ENCODE data around the gene SERPINA4. TPM values are rescaled to one million over a fixed set of nuclear protein-coding genes. Genes with fewer than 3 reads are reported as not detected.

The SERPINA4 gene
- total and polyA plus RNA-seq, 9 of the 15 experiments (the other 6 are each of a cell fraction or from before 2014, with no cell fraction given): not detected

DNA sequence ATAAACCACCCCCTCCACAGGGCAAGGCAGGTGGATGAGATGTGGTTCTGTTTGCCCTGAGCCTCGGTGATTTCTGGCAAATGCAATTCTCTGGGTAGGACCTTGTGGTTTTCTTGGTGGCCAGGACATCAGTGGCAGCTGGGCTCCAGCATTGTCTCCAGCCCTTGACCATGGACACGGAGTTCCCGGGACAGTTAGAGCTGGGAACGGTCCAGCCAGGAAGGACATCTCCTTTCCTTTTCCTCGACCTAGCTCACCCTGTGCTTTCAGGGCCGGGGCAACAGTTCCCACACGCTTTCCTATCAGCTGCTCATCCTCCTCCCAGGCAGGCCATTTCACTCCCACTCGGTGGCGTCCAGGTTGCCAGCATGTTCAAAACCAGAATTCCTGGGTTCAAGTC is 9.2 kb downstream of the SERPINA4 start:
- H3K79me2 ChIP-seq (ENCODE audit: control insufficient read depth, insufficient read depth, low read length): no peaks in the 10 kb centered on the region
- no peak overlapping the region for H2AFZ ChIP-seq (ENCODE audit: low read depth, low read length)
- ChIA-PET POLR2A (no interaction called here), CTCF (ENCODE audit: low intra/inter-chr PET ratio) (no interaction called here)
- no peaks in the 10 kb centered on the region for H3K36me3 ChIP-seq (ENCODE audit: control insufficient read depth, insufficient read depth, low read length)
- intact Hi-C loops (cut with micrococcal nuclease) (no loop called here), in situ Hi-C loops (cut with MboI) (no loop called here)
- no peak overlapping the region for H3K9ac ChIP-seq (ENCODE audit: insufficient read depth in 1 of 2, low read depth in 2 of 2, low read length in 2 of 2)
- no peaks in the 10 kb centered on the region for H3K27me3 ChIP-seq (ENCODE audit: control insufficient read depth in 2 of 2, insufficient read depth in 2 of 2, low read length in 2 of 2)
- no peak overlapping the region for H3K4me3 ChIP-seq
- no peaks in the 10 kb centered on the region for H3K9me3 ChIP-seq (replicated peaks; ENCODE audit: control insufficient read depth, insufficient read depth, low read depth, low read length)
- no peak overlapping the region for H3K27ac ChIP-seq (ENCODE audit: extremely low read depth, low read depth, low read length)
- BruUV-seq (replicated peaks): no TSS peak
- no peak for DNase-seq (ENCODE audit: extremely low read depth in 1 of 4, low spot score in 3 of 4)
- no peaks in the 10 kb centered on the region for H3K9me1 ChIP-seq (ENCODE audit: control insufficient read depth, insufficient read depth, low read length)
- 2% methylated on average over 7 of the region's 9 CpGs for WGBS (ENCODE audit: insufficient coverage, low coverage, missing lambda C conversion rate)
- H3K4me2 ChIP-seq (ENCODE audit: insufficient read depth, low read length): no peak overlapping the region
- H4K20me1 ChIP-seq (replicated peaks; ENCODE audit: control insufficient read depth, insufficient read depth, low read length): no peaks in the 10 kb centered on the region
- TF ChIP-seq CHD1 (IDR thresholded peaks at IDR 0.05; ENCODE audit: low read length) (no peak), ZNF316 (IDR thresholded peaks at IDR 0.05) (no peak), JUND (IDR thresholded peaks at IDR 0.05; ENCODE audit: borderline replicate concordance, low read depth, low read length) (no peak), JUND (tag; IDR thresholded peaks at IDR 0.05; ENCODE audit: borderline replicate concordance, low read depth, low read length) (no peak), HNRNPL (IDR thresholded peaks at IDR 0.05; ENCODE audit: low read depth, low read length) (no peak), NFE2L1 (tag; IDR thresholded peaks at IDR 0.05; ENCODE audit: borderline replicate concordance, low read depth) (no peak), RBM25 (IDR thresholded peaks at IDR 0.05; ENCODE audit: low read depth, low read length, severe bottlenecking) (no peak), KDM2B (CRISPR knock-in tag; IDR thresholded peaks at IDR 0.05) (no peak), HMG20A (CRISPR knock-in tag; conservative IDR thresholded peaks at IDR 0.05) (no peak), CEBPG (CRISPR knock-in tag; IDR thresholded peaks at IDR 0.05) (no peak), CEBPG (tag; conservative IDR thresholded peaks at IDR 0.05 in 1 of 2, IDR thresholded peaks at IDR 0.05 in 1 of 2) (no peak), ZNF217 (CRISPR knock-in tag; IDR thresholded peaks at IDR 0.05) (no peak), ZNF75A (CRISPR knock-in tag; IDR thresholded peaks at IDR 0.05) (no peak), ILF3 (IDR thresholded peaks at IDR 0.05; ENCODE audit: borderline replicate concordance) (no peak), ZNF12 (CRISPR knock-in tag; IDR thresholded peaks at IDR 0.05) (no peak), MYNN (IDR thresholded peaks at IDR 0.05) (no peak), MYNN (CRISPR knock-in tag; IDR thresholded peaks at IDR 0.05) (no peak), PCBP2 (IDR thresholded peaks at IDR 0.05; ENCODE audit: low read depth, low read length, poor library complexity, severe bottlenecking) (no peak), TAF7 (tag; IDR thresholded peaks at IDR 0.05) (no peak)
- TF ChIP-seq, protein P1, sequence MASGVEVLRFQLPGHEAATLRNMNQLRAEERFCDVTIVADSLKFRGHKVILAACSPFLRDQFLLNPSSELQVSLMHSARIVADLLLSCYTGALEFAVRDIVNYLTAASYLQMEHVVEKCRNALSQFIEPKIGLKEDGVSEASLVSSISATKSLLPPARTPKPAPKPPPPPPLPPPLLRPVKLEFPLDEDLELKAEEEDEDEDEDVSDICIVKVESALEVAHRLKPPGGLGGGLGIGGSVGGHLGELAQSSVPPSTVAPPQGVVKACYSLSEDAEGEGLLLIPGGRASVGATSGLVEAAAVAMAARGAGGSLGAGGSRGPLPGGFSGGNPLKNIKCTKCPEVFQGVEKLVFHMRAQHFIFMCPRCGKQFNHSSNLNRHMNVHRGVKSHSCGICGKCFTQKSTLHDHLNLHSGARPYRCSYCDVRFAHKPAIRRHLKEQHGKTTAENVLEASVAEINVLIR (CRISPR knock-in tag; IDR thresholded peaks at IDR 0.05): no peak
- TF ChIP-seq, protein P2, sequence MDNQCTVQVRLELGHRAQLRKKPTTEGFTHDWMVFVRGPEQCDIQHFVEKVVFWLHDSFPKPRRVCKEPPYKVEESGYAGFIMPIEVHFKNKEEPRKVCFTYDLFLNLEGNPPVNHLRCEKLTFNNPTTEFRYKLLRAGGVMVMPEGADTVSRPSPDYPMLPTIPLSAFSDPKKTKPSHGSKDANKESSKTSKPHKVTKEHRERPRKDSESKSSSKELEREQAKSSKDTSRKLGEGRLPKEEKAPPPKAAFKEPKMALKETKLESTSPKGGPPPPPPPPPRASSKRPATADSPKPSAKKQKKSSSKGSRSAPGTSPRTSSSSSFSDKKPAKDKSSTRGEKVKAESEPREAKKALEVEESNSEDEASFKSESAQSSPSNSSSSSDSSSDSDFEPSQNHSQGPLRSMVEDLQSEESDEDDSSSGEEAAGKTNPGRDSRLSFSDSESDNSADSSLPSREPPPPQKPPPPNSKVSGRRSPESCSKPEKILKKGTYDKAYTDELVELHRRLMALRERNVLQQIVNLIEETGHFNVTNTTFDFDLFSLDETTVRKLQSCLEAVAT (IDR thresholded peaks at IDR 0.05): no peak
- no peaks in the 10 kb centered on the region for H3K4me1 ChIP-seq (replicated peaks in 1 of 2; ENCODE audit: control insufficient read depth in 2 of 2, insufficient read depth in 2 of 2, low read length in 2 of 2)
- no peak for ATAC-seq
- FAIRE-seq: no peak
